ENCODE measurements around the gene STAT2. TPM values are rescaled to one million over a fixed set of nuclear protein-coding genes. Genes with fewer than 3 reads are reported as not detected.
"Not testable (repeated sequence)": the region's sequence is repeated elsewhere in the genome, so short reads cannot be mapped to it uniquely, and the experiment has no call there.

STAT2 gene
- total RNA-seq, 1 donor from 2014 or later = 188 TPM

- Mint-ChIP-seq H3K36me3 (peaks cover 21% of the 10 kb centered on the region), H3K9me3 (no peaks in the 10 kb centered on the region), H3K27me3 (ENCODE audit: low read depth) (no peaks in the 10 kb centered on the region), H3K27ac (no peak overlapping the region), H3K4me1 (no peaks in the 10 kb centered on the region), H3K4me3 (no peak overlapping the region)
- no peak for TF ChIP-seq CTCF (IDR thresholded peaks at IDR 0.05; ENCODE audit: unreplicated experiment)
- DNase-seq (ENCODE audit: low spot score in 2 of 2, unreplicated experiment in 2 of 2) = no peak
Observed at GRCh38 chr12:56326126-56326525, 33.8 kb downstream of the STAT2 start.

GRCh38 chr12:56324206-56324605 is 35.7 kb downstream of the STAT2 start:
- no peak overlapping the region for H3K4me3 Mint-ChIP-seq
- H3K4me1 Mint-ChIP-seq = no peaks in the 10 kb centered on the region

GRCh38 chr12:56321610-56322009 is 38.3 kb downstream of the STAT2 start:
- H3K4me1 Mint-ChIP-seq; H3K27me3 Mint-ChIP-seq (ENCODE audit: low read depth); H3K4me3 Mint-ChIP-seq: not testable (repeated sequence)

More at GRCh38 chr12:56324206-56324605, 35.7 kb downstream of the STAT2 start:
- Mint-ChIP-seq H3K27ac (no peak overlapping the region), H3K27me3 (ENCODE audit: low read depth) (no peaks in the 10 kb centered on the region), H3K36me3 (peaks cover 24% of the 10 kb centered on the region), H3K9me3 (no peaks in the 10 kb centered on the region)
- no peak for DNase-seq (ENCODE audit: low spot score in 2 of 2, unreplicated experiment in 2 of 2)
- TF ChIP-seq CTCF (IDR thresholded peaks at IDR 0.05; ENCODE audit: unreplicated experiment) = no peak

GRCh38 chr12:56321027-56321426 is 38.9 kb downstream of the STAT2 start:
- no peaks in the 10 kb centered on the region for H3K9me3 Mint-ChIP-seq
- H3K27me3 Mint-ChIP-seq (ENCODE audit: low read depth) = no peaks in the 10 kb centered on the region
- peaks cover 2% of the 10 kb centered on the region for H3K4me1 Mint-ChIP-seq
- no peak for DNase-seq (ENCODE audit: low spot score in 2 of 2, unreplicated experiment in 2 of 2)
- no peak for TF ChIP-seq CTCF (IDR thresholded peaks at IDR 0.05; ENCODE audit: unreplicated experiment)
- H3K36me3 Mint-ChIP-seq = peaks cover 26% of the 10 kb centered on the region
- no peak overlapping the region for H3K4me3 Mint-ChIP-seq
- no peak overlapping the region for H3K27ac Mint-ChIP-seq

More at GRCh38 chr12:56321610-56322009, 38.3 kb downstream of the STAT2 start:
- not testable (repeated sequence) for H3K27ac Mint-ChIP-seq; H3K9me3 Mint-ChIP-seq; DNase-seq (ENCODE audit: low spot score in 2 of 2, unreplicated experiment in 2 of 2)
- peaks cover 26% of the 10 kb centered on the region for H3K36me3 Mint-ChIP-seq

- no peak overlapping the region for H3K4me3 Mint-ChIP-seq
- peaks cover 14% of the 10 kb centered on the region for H3K4me1 Mint-ChIP-seq
- H3K27ac Mint-ChIP-seq = no peak overlapping the region
- peaks cover 7% of the 10 kb centered on the region for H3K36me3 Mint-ChIP-seq
- H3K9me3 Mint-ChIP-seq = no peaks in the 10 kb centered on the region
- no peaks in the 10 kb centered on the region for H3K27me3 Mint-ChIP-seq (ENCODE audit: low read depth)
- TF ChIP-seq CTCF (IDR thresholded peaks at IDR 0.05; ENCODE audit: unreplicated experiment) = no peak
- DNase-seq (ENCODE audit: low spot score in 2 of 2, unreplicated experiment in 2 of 2) = no peak
Observed at GRCh38 chr12:56317675-56318074, 42.2 kb downstream of the STAT2 start.

GRCh38 chr12:56315622-56316473 is 44.1 kb downstream of the STAT2 start, which contains the start of gene CNPY2:
Gene CNPY2, minus strand, starts transcription at chr12:56315988. Its CDS starts 771 bp downstream, at chr12:56315217.
- no peaks in the 10 kb centered on the region for H3K27me3 Mint-ChIP-seq (ENCODE audit: low read depth)
- peak; percentile 90 to 93 for DNase-seq (ENCODE audit: low spot score in 2 of 2, unreplicated experiment in 2 of 2)
- H3K9me3 Mint-ChIP-seq = no peaks in the 10 kb centered on the region
- no peak for TF ChIP-seq CTCF (IDR thresholded peaks at IDR 0.05; ENCODE audit: unreplicated experiment)
- peaks cover 14% of the 10 kb centered on the region for H3K4me1 Mint-ChIP-seq
- H3K4me3 Mint-ChIP-seq = peak within 1 kb of the TSS; percentile 98
- peak within 1 kb of the TSS; percentile 99 for H3K27ac Mint-ChIP-seq
- H3K36me3 Mint-ChIP-seq = peaks cover 7% of the 10 kb centered on the region
